Pancreas (tissue), 10 donors: Measurements from ENCODE around the gene USP12. TPM values are rescaled to one million over a fixed set of nuclear protein-coding genes. Genes with fewer than 3 reads are reported as not detected.

Source experiments
- ATAC-seq, 4 donors: fragments of 200-7000 bp; cut with Tn5 transposase; one replicate each; pipeline versions ENCODE4 v1.8.0 to v1.9.1; 2020; ENCODE audit warnings: mild to moderate bottlenecking in 4 of 4, moderate library complexity in 4 of 4
- DNase-seq, 6 donors: peaks; one replicate each; pipeline ENCODE4 v3.0.0-alpha.2; 2020
- FAIRE-seq: peaks from 2 replicates; lab custom pipeline; 2012; peaks lifted over from hg19 to GRCh38; lab: Jason Lieb, UNC
- H3K27ac ChIP-seq, 4 donors: fragments of 200-600 bp; sonication (generic); 1 replicate in 3 of 4; 2 replicates in 1 of 4; pipeline versions ENCODE4 v1.5.0 to v1.8.0; 2020
- H3K27me3 ChIP-seq, 4 donors: fragments of 200-600 bp; one replicate each; pipeline ENCODE4 v1.8.0; 2021
- H3K36me3 ChIP-seq, 3 donors: fragments of 200-600 bp; sonication (generic) in 1 of 3; one replicate each; pipeline versions ENCODE4 v1.5.0 to v1.8.0; 2020 to 2021
- H3K4me1 ChIP-seq, 3 donors: fragments of 200-600 bp; one replicate each; pipeline ENCODE4 v1.8.0; 2021
- H3K4me3 ChIP-seq, 4 donors: fragments of 200-600 bp; sonication (generic) in 2 of 4; one replicate each; pipeline versions ENCODE4 v1.5.0 to v1.8.0; 2020 to 2021
- H3K9me3 ChIP-seq, 4 donors: fragments of 200-600 bp; one replicate each; pipeline ENCODE4 v1.8.0; 2021
- CTCF ChIP-seq, 4 donors: fragments of 200-600 bp; sonication (generic) in 3 of 4; IDR thresholded peaks; one replicate each; pipeline versions ENCODE4 v1.5.0 to v1.8.0; 2021; ENCODE audit warnings: antibody characterized with exemption in 4 of 4
- WGBS, 2 donors: extraction: QIAGEN DNeasy Blood & Tissue Kit; methylation state at CpG; one replicate each; pipeline ENCODE4 v1.1.7; 2013; 5-methylcytosine and 5-hydroxymethylcytosine counted together
- intact Hi-C, 3 donors: fragments of 100-400 bp; cut with DNase I; formaldehyde crosslinking; loops; one replicate each; pipeline versions ENCODE4 v1.11.1 to v1.14.2; 2022
- polyA plus RNA-seq, 2 donors: library from polyadenylated mRNA; stranded (reverse); fragments of 200-250 nt; gene quantifications; one replicate each; pipeline ENCODE4 v1.2.3, GENCODE V29; 2013
- total RNA-seq, 6 donors: library from RNA; stranded (reverse); fragmentation: NEBNext Ultra II Directional in 4 of 6; extraction: Animal tissue kit (Norgen Biotek cat#: 25700) in 4 of 6; gene quantifications; one replicate each; pipeline versions ENCODE4 v1.2.1 to v1.2.4, GENCODE V29; 2021 to 2023
- donor health status: healthy with polysubstance abuse.
- donor health status: DM: no; HTN: no; CAD: no; lungs with moderate emphysema.
- donor health status: DM: no; HTN: no; CAD: no.
- donor health status: control.
- donor health status: control.
- donor health status: Bipolar disorder and iron deficiency.
- donor health status: DM: yes; HTN: yes; CAD: no.
- donor health status: DM: no; HTN: no; CAD: no.
- donor health status: DM: no; HTN: no; CAD: no.
- donor health status: DM: yes; HTN: yes; CAD: no.

The USP12 gene
- total and polyA plus RNA-seq, 8 donors, result 3.9 to 18.9 (median 9.4) TPM

- Histone ChIP-seq H3K4me1 (no peaks in the 10 kb centered on the region), H3K27ac (no peak overlapping the region), H3K27me3 (no peaks in the 10 kb centered on the region), H3K4me3 (no peak overlapping the region), H3K9me3 (no peaks in the 10 kb centered on the region), H3K36me3 (peaks cover 0 to 14% (median 0%) of the 10 kb centered on the region in 3 donors)
- WGBS, 2 donors, result 94 to 95% methylated on average over 4 of the region's 4 CpGs
- intact Hi-C loops, result no loop called here
- FAIRE-seq (no peak), DNase-seq (no peak), ATAC-seq (no peak)
- TF ChIP-seq CTCF (IDR thresholded peaks at IDR 0.05), result no peak
Measured at GRCh38 chr13:27091451-27091850, 80.2 kb downstream of the USP12 start.

- no peak for FAIRE-seq
- no peaks in the 10 kb centered on the region for H3K4me1 ChIP-seq
- WGBS, 2 donors, result 82 to 87% methylated on average over 3 of the region's 3 CpGs
- no peaks in the 10 kb centered on the region for H3K36me3 ChIP-seq
- ATAC-seq, result no peak
- H3K27me3 ChIP-seq, result no peaks in the 10 kb centered on the region
- intact Hi-C loops, result no loop called here
- no peak overlapping the region for H3K4me3 ChIP-seq
- no peak overlapping the region for H3K27ac ChIP-seq
- no peak for DNase-seq
- TF ChIP-seq CTCF (IDR thresholded peaks at IDR 0.05), result no peak
- no peaks in the 10 kb centered on the region for H3K9me3 ChIP-seq
Measured at GRCh38 chr13:27088619-27089018, 83.0 kb downstream of the USP12 start.

GRCh38 chr13:27086599-27087265, 84.9 kb downstream of the USP12 start:
- Histone ChIP-seq H3K9me3 (no peaks in the 10 kb centered on the region), H3K4me3 (no peak overlapping the region), H3K4me1 (no peaks in the 10 kb centered on the region), H3K27ac (no peak overlapping the region), H3K27me3 (no peaks in the 10 kb centered on the region), H3K36me3 (no peaks in the 10 kb centered on the region)
- FAIRE-seq (no peak), ATAC-seq (no peak), DNase-seq (no peak)
- 75 to 85% methylated on average over 6 of the region's 6 CpGs for WGBS, 2 donors
- intact Hi-C loops, result no loop called here
- TF ChIP-seq CTCF (IDR thresholded peaks at IDR 0.05), result no peak

- Histone ChIP-seq H3K9me3 (no peaks in the 10 kb centered on the region), H3K4me3 (no peak overlapping the region), H3K4me1 (no peaks in the 10 kb centered on the region), H3K36me3 (no peaks in the 10 kb centered on the region), H3K27ac (no peak overlapping the region), H3K27me3 (no peaks in the 10 kb centered on the region)
- ATAC-seq, result no peak
- FAIRE-seq, result no peak
- no peak for DNase-seq
- no peak for TF ChIP-seq CTCF (IDR thresholded peaks at IDR 0.05)
- 80 to 94% methylated on average over 4 of the region's 4 CpGs for WGBS, 2 donors
- intact Hi-C loops, result no loop called here
Measured at GRCh38 chr13:27083183-27083582, 88.4 kb downstream of the USP12 start.

- ATAC-seq (no peak), FAIRE-seq (no peak), DNase-seq (no peak)
- H3K4me1 ChIP-seq, result no peaks in the 10 kb centered on the region
- H3K4me3 ChIP-seq, result no peak overlapping the region
- H3K9me3 ChIP-seq, result no peaks in the 10 kb centered on the region
- no peaks in the 10 kb centered on the region for H3K27me3 ChIP-seq
- WGBS, 2 donors, result 82 to 92% methylated on average over 4 of the region's 4 CpGs
- H3K36me3 ChIP-seq, result no peaks in the 10 kb centered on the region
- no peak overlapping the region for H3K27ac ChIP-seq
- intact Hi-C loops, result no loop called here
- TF ChIP-seq CTCF (IDR thresholded peaks at IDR 0.05), result no peak
Measured at GRCh38 chr13:27081893-27082679, 89.5 kb downstream of the USP12 start.
